ENCODE results near the gene ARSD. TPM values are rescaled to one million over a fixed set of nuclear protein-coding genes. Genes with fewer than 3 reads are reported as not detected.
"Not testable (repeated sequence)": the region's sequence is repeated elsewhere in the genome, so short reads cannot be mapped to it uniquely, and the experiment has no call there.

Gene ARSD
- total RNA-seq, 1 donor from 2014 or later: 8.8 TPM

DNA sequence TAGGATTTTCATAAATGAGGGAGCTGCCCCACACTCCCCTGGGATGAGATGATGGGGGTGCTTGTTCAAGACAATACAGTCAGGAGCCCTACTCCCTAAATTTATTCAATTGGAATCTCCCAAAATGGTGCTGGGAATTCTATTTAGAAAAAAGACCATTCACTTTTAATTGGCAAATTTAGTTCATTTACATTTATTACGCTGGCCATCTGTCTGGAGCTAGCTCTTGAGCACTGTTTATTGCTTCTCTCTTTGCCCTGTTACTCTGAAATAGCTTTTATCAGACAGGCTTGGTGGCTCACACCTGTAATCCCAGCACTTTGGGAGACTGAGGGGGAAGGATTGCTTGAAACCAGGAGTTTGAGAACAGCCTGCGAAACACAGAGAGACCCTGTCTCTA, 2.0 kb upstream of the ARSD start:
- no peak for DNase-seq (ENCODE audit: low read depth, low spot score)
- H3K27ac Mint-ChIP-seq (ENCODE audit: unreplicated experiment): no peak overlapping the region
- H3K4me3 Mint-ChIP-seq: peak overlapping the region; percentile 67
- TF ChIP-seq, protein P1, sequence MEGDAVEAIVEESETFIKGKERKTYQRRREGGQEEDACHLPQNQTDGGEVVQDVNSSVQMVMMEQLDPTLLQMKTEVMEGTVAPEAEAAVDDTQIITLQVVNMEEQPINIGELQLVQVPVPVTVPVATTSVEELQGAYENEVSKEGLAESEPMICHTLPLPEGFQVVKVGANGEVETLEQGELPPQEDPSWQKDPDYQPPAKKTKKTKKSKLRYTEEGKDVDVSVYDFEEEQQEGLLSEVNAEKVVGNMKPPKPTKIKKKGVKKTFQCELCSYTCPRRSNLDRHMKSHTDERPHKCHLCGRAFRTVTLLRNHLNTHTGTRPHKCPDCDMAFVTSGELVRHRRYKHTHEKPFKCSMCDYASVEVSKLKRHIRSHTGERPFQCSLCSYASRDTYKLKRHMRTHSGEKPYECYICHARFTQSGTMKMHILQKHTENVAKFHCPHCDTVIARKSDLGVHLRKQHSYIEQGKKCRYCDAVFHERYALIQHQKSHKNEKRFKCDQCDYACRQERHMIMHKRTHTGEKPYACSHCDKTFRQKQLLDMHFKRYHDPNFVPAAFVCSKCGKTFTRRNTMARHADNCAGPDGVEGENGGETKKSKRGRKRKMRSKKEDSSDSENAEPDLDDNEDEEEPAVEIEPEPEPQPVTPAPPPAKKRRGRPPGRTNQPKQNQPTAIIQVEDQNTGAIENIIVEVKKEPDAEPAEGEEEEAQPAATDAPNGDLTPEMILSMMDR (conservative IDR thresholded peaks at IDR 0.05): no peak
- H3K9me3 Mint-ChIP-seq: peaks cover 10% of the 10 kb centered on the region
- peaks cover 22% of the 10 kb centered on the region for H3K4me1 Mint-ChIP-seq
- no peaks in the 10 kb centered on the region for H3K27me3 Mint-ChIP-seq (ENCODE audit: low read depth)
- H3K36me3 Mint-ChIP-seq (ENCODE audit: low read depth): peaks cover 27% of the 10 kb centered on the region

DNA sequence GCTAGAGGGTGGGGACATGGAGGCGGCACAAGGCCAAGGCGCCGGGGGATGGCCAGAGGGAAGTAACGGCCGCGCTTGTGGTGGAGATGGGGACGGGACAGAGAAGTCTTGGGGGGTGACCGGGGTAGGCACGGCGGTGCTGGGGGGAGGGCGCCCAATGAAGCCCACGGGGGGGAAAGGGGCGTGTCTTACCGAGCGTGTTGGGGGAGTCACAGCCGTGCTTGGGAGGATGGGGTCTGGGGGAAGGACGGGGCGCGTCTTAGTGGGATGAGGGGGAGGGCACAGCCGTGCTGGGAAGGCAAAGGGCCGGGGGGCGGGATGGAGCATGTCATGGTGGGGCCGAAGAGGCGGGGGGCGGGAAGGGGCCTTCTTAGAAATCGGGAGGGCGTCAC, 952 bp downstream of the ARSD start:
- peak; percentile 63 for DNase-seq (ENCODE audit: low read depth, low spot score)

DNA sequence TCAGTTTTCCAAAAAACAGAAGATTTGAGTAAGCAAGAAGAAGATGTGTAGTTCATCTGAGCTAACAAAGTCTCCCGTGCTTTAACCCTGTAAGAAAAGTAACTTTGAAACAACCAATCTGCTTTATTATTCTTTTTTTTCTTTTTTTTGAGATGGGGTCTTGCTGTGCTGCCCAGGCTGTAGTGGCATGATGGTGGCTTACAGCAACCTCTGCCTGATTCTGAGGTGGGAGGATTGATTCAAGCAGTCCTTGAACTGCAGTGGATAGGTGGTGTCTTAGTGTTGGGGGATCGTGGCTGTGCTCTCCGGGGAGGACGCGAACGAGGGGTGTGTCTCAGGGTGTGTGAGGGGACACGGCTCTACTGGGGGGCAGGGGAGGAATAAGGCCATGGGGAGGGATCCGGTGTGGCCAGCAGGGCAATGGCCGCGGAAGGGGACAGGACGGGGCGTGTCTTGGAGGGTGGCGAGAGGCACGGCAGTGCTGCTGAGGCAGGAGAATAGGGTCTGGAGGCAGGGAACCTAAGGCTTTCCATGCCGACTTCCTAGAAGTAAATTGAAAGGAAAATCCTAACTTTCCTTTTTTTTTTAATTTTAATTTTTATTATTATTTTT, 2.4 kb downstream of the ARSD start:
- H3K4me3 Mint-ChIP-seq: peak overlapping the region; percentile 71
- TF ChIP-seq, protein P1 (conservative IDR thresholded peaks at IDR 0.05): no peak
- H3K36me3 Mint-ChIP-seq (ENCODE audit: low read depth): peaks cover 19% of the 10 kb centered on the region
- no peaks in the 10 kb centered on the region for H3K27me3 Mint-ChIP-seq (ENCODE audit: low read depth)
- H3K4me1 Mint-ChIP-seq: peaks cover 23% of the 10 kb centered on the region
- no peak overlapping the region for H3K27ac Mint-ChIP-seq (ENCODE audit: unreplicated experiment)
- DNase-seq (ENCODE audit: low read depth, low spot score): no peak
- peaks cover 6% of the 10 kb centered on the region for H3K9me3 Mint-ChIP-seq

More for the DNA sequence above, 952 bp downstream of the ARSD start:
- Mint-ChIP-seq H3K9me3 (peaks cover 10% of the 10 kb centered on the region), H3K4me1 (peaks cover 23% of the 10 kb centered on the region), H3K27me3 (ENCODE audit: low read depth) (no peaks in the 10 kb centered on the region), H3K27ac (ENCODE audit: unreplicated experiment) (peak overlapping the region; percentile 99), H3K36me3 (ENCODE audit: low read depth) (peaks cover 24% of the 10 kb centered on the region), H3K4me3 (peak overlapping the region; percentile 92)
- TF ChIP-seq, protein P1 (conservative IDR thresholded peaks at IDR 0.05): no peak

DNA sequence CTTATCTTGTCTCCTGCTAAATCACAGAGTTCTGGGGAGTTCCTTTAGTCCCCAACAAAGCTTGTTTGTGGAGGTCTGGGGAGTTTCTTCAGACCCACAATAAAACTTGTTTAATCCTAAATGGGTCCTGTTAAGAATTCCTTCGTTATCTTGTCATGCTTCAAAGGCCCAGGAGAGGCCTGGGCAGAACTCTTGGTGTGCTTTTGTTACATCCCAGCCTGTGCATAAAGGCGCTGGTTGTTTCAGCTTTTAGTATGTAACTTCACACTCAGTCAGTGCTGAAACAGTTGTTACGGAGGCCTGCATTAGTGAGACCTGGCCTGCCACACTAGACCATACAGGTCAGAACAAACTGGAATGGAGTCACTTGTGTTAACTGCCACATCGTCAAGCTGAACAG, 2.9 kb downstream of the ARSD start:
- H3K9me3 Mint-ChIP-seq; H3K27me3 Mint-ChIP-seq (ENCODE audit: low read depth); H3K27ac Mint-ChIP-seq (ENCODE audit: unreplicated experiment); DNase-seq (ENCODE audit: low read depth, low spot score): not testable (repeated sequence)
- Mint-ChIP-seq H3K4me1 (peaks cover 24% of the 10 kb centered on the region), H3K36me3 (ENCODE audit: low read depth) (peaks cover 18% of the 10 kb centered on the region), H3K4me3 (peak overlapping the region; percentile 71)

DNA sequence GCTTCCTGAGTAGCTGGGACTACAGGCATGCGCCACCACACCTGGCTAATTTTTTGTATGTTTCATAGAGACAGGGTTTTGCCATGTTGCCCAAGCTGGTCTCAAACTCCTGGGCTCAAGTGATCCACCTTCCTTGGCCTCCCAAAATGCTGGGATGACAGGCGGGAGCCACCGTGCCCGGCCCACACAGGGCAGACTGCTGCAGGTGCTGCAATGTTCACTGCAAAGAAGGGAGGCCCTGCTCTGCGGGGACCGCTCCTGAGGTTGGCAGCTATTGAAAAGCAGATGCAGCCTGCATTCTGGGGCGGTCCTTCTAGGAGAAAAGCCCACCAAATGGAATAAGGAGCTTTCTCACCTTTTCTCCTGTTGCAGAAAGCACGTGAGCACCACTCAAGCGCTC, 5.0 kb downstream of the ARSD start:
- H3K27me3 Mint-ChIP-seq (ENCODE audit: low read depth): no peaks in the 10 kb centered on the region
- H3K4me1 Mint-ChIP-seq: peaks cover 26% of the 10 kb centered on the region
- no peak overlapping the region for H3K4me3 Mint-ChIP-seq
- H3K36me3 Mint-ChIP-seq (ENCODE audit: low read depth): peaks cover 18% of the 10 kb centered on the region
- DNase-seq (ENCODE audit: low read depth, low spot score): no peak
- TF ChIP-seq, protein P1 (conservative IDR thresholded peaks at IDR 0.05): no peak
- H3K27ac Mint-ChIP-seq (ENCODE audit: unreplicated experiment): no peak overlapping the region
- H3K9me3 Mint-ChIP-seq: peaks cover 6% of the 10 kb centered on the region

DNA sequence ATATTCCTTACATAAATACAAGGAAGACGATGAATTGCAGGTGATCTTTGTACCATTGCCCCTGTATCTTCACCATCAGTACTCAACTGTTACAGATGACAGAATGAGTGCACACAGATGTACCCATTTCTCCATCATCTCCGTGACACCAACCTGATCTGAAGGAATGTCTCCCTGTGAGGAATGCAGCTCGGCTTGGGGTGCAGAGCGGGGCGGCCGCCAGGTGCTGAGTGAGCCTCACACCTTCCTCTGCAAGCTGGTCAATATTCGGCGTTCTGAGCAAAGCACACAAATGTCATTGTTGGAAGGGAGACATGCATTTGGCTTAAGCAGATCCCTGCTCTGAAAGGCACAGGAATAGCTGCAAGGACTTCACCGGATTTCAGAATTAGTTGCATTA, 7.4 kb downstream of the ARSD start:
- no peak overlapping the region for H3K27ac Mint-ChIP-seq (ENCODE audit: unreplicated experiment)
- no peaks in the 10 kb centered on the region for H3K27me3 Mint-ChIP-seq (ENCODE audit: low read depth)
- H3K4me1 Mint-ChIP-seq: peaks cover 16% of the 10 kb centered on the region
- peaks cover 14% of the 10 kb centered on the region for H3K36me3 Mint-ChIP-seq (ENCODE audit: low read depth)
- no peak for DNase-seq (ENCODE audit: low read depth, low spot score)
- H3K9me3 Mint-ChIP-seq: peaks cover 3% of the 10 kb centered on the region
- H3K4me3 Mint-ChIP-seq: no peak overlapping the region
- TF ChIP-seq, protein P1 (conservative IDR thresholded peaks at IDR 0.05): no peak

Data from neural crest cell (in vitro differentiated cells).